Osteoblast (primary cell): ENCODE measurements around the gene ACAP1. TPM values are rescaled to one million over a fixed set of nuclear protein-coding genes. Genes with fewer than 3 reads are reported as not detected.

ENCODE experiments used
- small RNA-seq: library from RNA; depleted of rRNA; stranded (forward); fragments of <200 nt; gene quantifications from one replicate; pipeline ENCODE3, GENCODE V24; 2012
- total RNA-seq: library from RNA; depleted of rRNA; stranded (reverse); fragments of >200 nt; gene quantifications from 2 replicates; pipeline ENCODE4 v1.2.3, GENCODE V29; 2012

The ACAP1 gene
- total RNA-seq, 1 donor: not detected

Small RNA genes lying within 50 kb of the gene (small RNA-seq; reads per million reads assigned to genes)
- not detected for gene AC026954.2

Other genes with a start within 250 kb of the ACAP1 start
- under 0.01 TPM in 1 of 2 replicates, not detected in the other for gene ASGR2, start 221.7 kb upstream of the ACAP1 start, total RNA-seq
- 0.88 and 1.1 TPM in 2 replicates for gene ASGR1, start 157.2 kb upstream of the ACAP1 start, total RNA-seq
- 10.1 and 11.8 TPM in 2 replicates for gene DLG4, start 116.7 kb upstream of the ACAP1 start, total RNA-seq
- gene ACADVL, start 116.6 kb upstream of the ACAP1 start, total RNA-seq: 162 and 163 TPM in 2 replicates
- 106 and 123 TPM in 2 replicates for gene DVL2, start 102.0 kb upstream of the ACAP1 start, total RNA-seq
- gene PHF23, start 97.1 kb upstream of the ACAP1 start, total RNA-seq: 53.2 and 55.4 TPM in 2 replicates
- 396 and 422 TPM in 2 replicates for gene GABARAP, start 94.1 kb upstream of the ACAP1 start, total RNA-seq
- 29.8 and 31.8 TPM in 2 replicates for gene CTDNEP1, start 84.8 kb upstream of the ACAP1 start, total RNA-seq
- gene ELP5, start 84.3 kb upstream of the ACAP1 start, total RNA-seq: 21.7 and 26.2 TPM in 2 replicates
- gene CLDN7, start 74.1 kb upstream of the ACAP1 start, total RNA-seq: 0.36 and 1.8 TPM in 2 replicates
- under 0.01 and 0.29 TPM in 2 replicates for gene SLC2A4, start 54.8 kb upstream of the ACAP1 start, total RNA-seq
- gene YBX2, start 41.9 kb upstream of the ACAP1 start, total RNA-seq: under 0.01 TPM in 1 of 2 replicates, not detected in the other
- 436 and 491 TPM in 2 replicates for gene EIF5A, start 28.9 kb upstream of the ACAP1 start, total RNA-seq
- 46.9 and 48.1 TPM in 2 replicates for gene GPS2, start 21.2 kb upstream of the ACAP1 start, total RNA-seq
- gene NEURL4, start 7.2 kb upstream of the ACAP1 start, total RNA-seq: 14.7 and 18.8 TPM in 2 replicates
- gene KCTD11, start 15.6 kb downstream of the ACAP1 start, total RNA-seq: 11.5 and 11.9 TPM in 2 replicates
- not detected in 2 replicates for gene TMEM95, start 18.6 kb downstream of the ACAP1 start, total RNA-seq
- gene TNK1, start 44.6 kb downstream of the ACAP1 start, total RNA-seq: 0.36 TPM in 1 of 2 replicates, not detected in the other
- gene PLSCR3, start 58.0 kb downstream of the ACAP1 start, total RNA-seq: 19.4 and 27.9 TPM in 2 replicates
- gene TMEM256, start 67.6 kb downstream of the ACAP1 start, total RNA-seq: 59.4 and 84.6 TPM in 2 replicates
- gene NLGN2, start 71.3 kb downstream of the ACAP1 start, total RNA-seq: 5.3 and 5.8 TPM in 2 replicates
- not detected in 2 replicates for gene SPEM1, start 83.8 kb downstream of the ACAP1 start, total RNA-seq
- not detected in 2 replicates for gene SPEM2, start 89.1 kb downstream of the ACAP1 start, total RNA-seq
- not detected in 2 replicates for gene SPEM3, start 92.3 kb downstream of the ACAP1 start, total RNA-seq
- gene TMEM102, start 98.9 kb downstream of the ACAP1 start, total RNA-seq: 1.2 and 1.8 TPM in 2 replicates
- 0.29 and 0.36 TPM in 2 replicates for gene FGF11, start 103.0 kb downstream of the ACAP1 start, total RNA-seq
- 5.3 and 5.4 TPM in 2 replicates for gene CHRNB1, start 108.5 kb downstream of the ACAP1 start, total RNA-seq
- 36.2 and 36.5 TPM in 2 replicates for gene ZBTB4, start 143.1 kb downstream of the ACAP1 start, total RNA-seq
- not detected in 2 replicates for gene SLC35G6, start 144.9 kb downstream of the ACAP1 start, total RNA-seq
- 95.9 and 101 TPM in 2 replicates for gene POLR2A, start 147.8 kb downstream of the ACAP1 start, total RNA-seq
- gene TNFSF12, start 212.5 kb downstream of the ACAP1 start, total RNA-seq: 11.2 and 12.7 TPM in 2 replicates
- gene TNFSF13, start 222.2 kb downstream of the ACAP1 start, total RNA-seq: 0.59 and 1.1 TPM in 2 replicates
- gene SENP3, start 225.4 kb downstream of the ACAP1 start, total RNA-seq: 54.2 and 68.0 TPM in 2 replicates
- 31.8 and 55.7 TPM in 2 replicates for gene CD68, start 243.1 kb downstream of the ACAP1 start, total RNA-seq
- gene MPDU1, start 247.3 kb downstream of the ACAP1 start, total RNA-seq: 60.1 and 64.1 TPM in 2 replicates